Measurements from ENCODE around the gene ABCA4.

GRCh38 chr1:93961443-93961842 lies 159.5 kb downstream of the ABCA4 start:
- TF ChIP-seq, protein P1, sequence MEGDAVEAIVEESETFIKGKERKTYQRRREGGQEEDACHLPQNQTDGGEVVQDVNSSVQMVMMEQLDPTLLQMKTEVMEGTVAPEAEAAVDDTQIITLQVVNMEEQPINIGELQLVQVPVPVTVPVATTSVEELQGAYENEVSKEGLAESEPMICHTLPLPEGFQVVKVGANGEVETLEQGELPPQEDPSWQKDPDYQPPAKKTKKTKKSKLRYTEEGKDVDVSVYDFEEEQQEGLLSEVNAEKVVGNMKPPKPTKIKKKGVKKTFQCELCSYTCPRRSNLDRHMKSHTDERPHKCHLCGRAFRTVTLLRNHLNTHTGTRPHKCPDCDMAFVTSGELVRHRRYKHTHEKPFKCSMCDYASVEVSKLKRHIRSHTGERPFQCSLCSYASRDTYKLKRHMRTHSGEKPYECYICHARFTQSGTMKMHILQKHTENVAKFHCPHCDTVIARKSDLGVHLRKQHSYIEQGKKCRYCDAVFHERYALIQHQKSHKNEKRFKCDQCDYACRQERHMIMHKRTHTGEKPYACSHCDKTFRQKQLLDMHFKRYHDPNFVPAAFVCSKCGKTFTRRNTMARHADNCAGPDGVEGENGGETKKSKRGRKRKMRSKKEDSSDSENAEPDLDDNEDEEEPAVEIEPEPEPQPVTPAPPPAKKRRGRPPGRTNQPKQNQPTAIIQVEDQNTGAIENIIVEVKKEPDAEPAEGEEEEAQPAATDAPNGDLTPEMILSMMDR (IDR thresholded peaks at IDR 0.05) = no peak
- TF ChIP-seq POLR2A (IDR thresholded peaks at IDR 0.05) = no peak

Data from right lobe of liver (tissue), 4 donors.